Urinary bladder (tissue), 4 donors: ENCODE results near the gene C1orf167. TPM values are rescaled to one million over a fixed set of nuclear protein-coding genes. Genes with fewer than 3 reads are reported as not detected.

Experiments
- DNase-seq: peaks from one replicate; pipeline ENCODE4 v3.0.0-alpha.2; 2015; ENCODE audit errors: extremely low spot score
- H3K27ac ChIP-seq: one replicate; pipeline ENCODE4 v1.5.1; 2013; ENCODE audit warnings: low read depth, mild to moderate bottlenecking, moderate library complexity
- H3K36me3 ChIP-seq: one replicate; pipeline ENCODE4 v1.6.1; 2013; ENCODE audit warnings: mild to moderate bottlenecking, moderate library complexity; ENCODE audit not compliant: insufficient read depth
- H3K4me1 ChIP-seq: one replicate; pipeline ENCODE4 v1.6.1; 2013; ENCODE audit warnings: mild to moderate bottlenecking, moderate library complexity; ENCODE audit not compliant: insufficient read depth
- H3K4me3 ChIP-seq: one replicate; pipeline ENCODE4 v1.5.1; 2013; ENCODE audit warnings: low read depth, low read length
- WGBS: extraction: QIAGEN DNeasy Blood & Tissue Kit; methylation state at CpG from one replicate; pipeline ENCODE4 v1.1.7; 2013; 5-methylcytosine and 5-hydroxymethylcytosine counted together
- polyA plus RNA-seq: library from polyadenylated mRNA; stranded (reverse); fragments of 200-250 nt; gene quantifications from one replicate; pipeline ENCODE4 v1.2.3, GENCODE V29; 2013
- total RNA-seq: library from RNA; depleted of rRNA; stranded (reverse); fragments of >200 nt; gene quantifications from one replicate; pipeline ENCODE4 v1.2.3, GENCODE V29; 2014
- donor health status: healthy with polysubstance abuse.
- donor health status: healthy.

The C1orf167 gene
- total and polyA plus RNA-seq, 2 donors = 0.42 to 3.2 TPM

DNA sequence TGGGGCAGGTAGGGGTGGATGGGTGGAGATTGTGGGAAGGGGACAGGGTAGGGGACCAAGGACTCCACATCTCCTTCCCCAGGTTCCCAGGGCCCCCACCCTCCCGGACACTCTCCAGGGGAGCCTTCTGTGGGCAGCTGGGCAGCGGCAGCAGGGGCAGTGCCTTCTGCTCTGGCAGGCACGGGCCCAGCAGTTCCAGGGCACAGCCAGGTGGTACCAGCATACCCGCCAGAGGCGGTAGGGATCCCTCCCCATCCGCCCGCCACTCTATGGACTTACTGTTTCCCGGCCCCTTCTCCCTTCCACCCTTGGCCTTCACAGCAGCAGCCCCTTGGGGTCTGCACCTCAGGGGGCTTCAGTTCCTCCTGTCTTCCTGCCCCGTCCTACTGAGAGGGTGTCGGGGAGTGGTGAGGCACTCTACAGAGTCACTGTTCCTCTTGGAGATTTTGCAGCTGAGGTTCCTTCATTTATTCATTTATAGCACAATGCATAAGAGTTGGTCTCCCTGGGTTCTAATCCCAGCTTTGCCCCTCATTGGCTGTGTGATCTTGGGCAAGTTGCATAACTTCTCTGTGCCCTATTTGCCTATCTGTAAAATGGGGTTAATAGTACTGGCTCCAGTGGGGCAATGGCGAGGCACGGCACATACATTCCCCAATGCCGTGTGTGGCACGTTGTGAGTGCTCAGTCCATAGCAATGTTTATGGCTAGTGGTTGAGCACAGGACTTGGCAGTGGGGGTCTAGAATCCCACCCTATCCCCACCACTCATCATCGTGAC is 17.0 kb downstream of the C1orf167 start:
- no peak overlapping the region for H3K4me3 ChIP-seq
- 90% methylated on average over 15 of the region's 15 CpGs for WGBS
- DNase-seq = no peak
- H3K36me3 ChIP-seq = no peaks in the 10 kb centered on the region
- no peak overlapping the region for H3K27ac ChIP-seq
- H3K4me1 ChIP-seq = no peaks in the 10 kb centered on the region

DNA sequence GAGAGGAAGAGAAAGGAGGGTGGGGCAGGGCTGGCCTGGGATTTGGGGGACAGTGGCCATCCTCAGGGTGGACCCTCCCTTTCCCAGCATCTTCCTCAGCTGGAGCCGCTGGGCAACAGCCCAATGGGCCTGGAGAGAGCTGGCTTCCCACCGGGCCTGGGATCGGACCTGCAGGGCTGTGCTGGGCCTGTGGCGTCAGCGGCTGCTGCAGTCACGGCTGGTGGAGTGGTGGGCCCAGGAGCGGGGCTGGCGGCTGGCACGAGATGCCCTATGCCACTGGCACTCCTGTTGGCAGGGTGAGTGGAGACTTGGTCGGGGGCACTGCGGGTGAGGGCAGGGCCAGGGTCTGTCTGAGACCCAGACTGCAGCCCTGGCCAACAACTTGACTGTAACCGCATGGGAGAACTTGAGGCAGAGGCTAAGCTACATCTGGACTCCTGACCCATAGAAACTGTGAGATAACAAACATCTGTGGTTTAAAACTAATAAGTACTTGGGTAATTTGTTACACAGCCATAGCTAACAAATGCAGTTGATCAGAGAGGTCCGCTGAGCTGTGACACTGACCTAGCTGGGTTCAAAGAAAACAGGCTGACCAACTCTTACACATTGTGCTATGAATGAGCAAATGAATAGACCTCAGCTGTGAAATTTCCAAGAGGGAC is 17.9 kb downstream of the C1orf167 start:
- DNase-seq = no peak
- Histone ChIP-seq H3K4me1 (no peaks in the 10 kb centered on the region), H3K36me3 (no peaks in the 10 kb centered on the region), H3K4me3 (no peak overlapping the region), H3K27ac (no peak overlapping the region)
- 84% methylated on average over 13 of the region's 13 CpGs for WGBS

DNA sequence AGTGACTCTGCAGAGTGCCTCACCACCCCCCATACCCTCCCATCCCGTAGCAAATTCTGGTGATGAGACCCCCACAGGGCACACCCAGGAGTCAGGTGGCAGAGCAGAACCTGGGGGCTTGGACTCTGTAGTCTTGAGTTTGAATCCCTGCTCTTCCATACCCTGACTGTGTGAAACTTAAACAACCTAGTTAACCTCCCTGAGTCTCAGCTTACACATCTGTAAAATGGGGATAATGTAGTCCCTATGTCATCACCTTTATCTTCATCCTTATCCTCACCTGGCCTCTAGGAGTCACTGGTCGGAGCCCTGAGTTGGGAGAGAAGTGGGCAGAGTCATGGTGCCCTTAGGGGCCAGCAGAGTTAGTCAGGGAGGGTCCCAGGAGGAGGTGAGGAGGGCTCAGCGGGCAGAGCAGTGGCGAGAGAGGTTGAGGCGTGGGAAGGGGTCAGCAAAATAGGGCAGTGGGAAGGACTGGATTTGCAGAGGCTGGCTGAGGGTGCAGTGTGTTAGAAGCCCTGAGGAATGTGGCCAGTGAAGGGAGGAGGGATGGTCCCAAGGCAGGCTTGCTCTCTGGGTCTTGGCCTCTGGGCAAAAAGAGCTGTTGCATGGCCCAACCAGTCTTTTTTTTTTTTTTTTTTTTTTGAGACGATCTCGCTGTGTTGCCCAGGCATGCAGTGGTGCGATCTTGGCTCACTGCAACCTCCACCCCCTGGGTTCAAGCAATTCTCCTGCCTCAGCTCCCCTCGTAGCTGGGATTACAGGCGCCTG is 18.6 kb downstream of the C1orf167 start:
- Histone ChIP-seq H3K4me3 (no peak overlapping the region), H3K36me3 (no peaks in the 10 kb centered on the region), H3K27ac (no peak overlapping the region), H3K4me1 (no peaks in the 10 kb centered on the region)
- WGBS = 81% methylated on average over 10 of the region's 10 CpGs
- no peak for DNase-seq

DNA sequence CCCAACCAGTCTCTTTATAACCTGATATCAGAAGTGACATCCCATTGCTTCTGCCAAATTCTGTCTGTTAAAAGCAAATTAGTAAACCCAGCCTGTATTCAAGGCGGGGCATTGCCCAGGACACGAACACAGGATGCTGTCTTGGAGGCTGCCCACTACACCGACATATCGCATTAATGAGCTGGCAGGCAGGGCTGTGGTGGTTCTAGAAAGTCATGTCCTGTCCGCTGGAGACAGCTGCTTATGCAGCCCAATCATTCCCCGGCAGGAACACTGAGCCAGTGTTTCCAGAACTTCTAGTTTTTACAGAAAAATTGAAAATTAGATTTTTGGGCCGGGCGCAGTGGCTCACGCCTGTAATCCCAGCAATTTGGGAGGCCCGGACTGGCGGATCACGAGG is 19.3 kb downstream of the C1orf167 start:
- no peak for DNase-seq
- H3K4me3 ChIP-seq = no peak overlapping the region
- H3K36me3 ChIP-seq = no peaks in the 10 kb centered on the region
- no peak overlapping the region for H3K27ac ChIP-seq
- WGBS = 87% methylated on average over 12 of the region's 12 CpGs
- no peaks in the 10 kb centered on the region for H3K4me1 ChIP-seq

DNA sequence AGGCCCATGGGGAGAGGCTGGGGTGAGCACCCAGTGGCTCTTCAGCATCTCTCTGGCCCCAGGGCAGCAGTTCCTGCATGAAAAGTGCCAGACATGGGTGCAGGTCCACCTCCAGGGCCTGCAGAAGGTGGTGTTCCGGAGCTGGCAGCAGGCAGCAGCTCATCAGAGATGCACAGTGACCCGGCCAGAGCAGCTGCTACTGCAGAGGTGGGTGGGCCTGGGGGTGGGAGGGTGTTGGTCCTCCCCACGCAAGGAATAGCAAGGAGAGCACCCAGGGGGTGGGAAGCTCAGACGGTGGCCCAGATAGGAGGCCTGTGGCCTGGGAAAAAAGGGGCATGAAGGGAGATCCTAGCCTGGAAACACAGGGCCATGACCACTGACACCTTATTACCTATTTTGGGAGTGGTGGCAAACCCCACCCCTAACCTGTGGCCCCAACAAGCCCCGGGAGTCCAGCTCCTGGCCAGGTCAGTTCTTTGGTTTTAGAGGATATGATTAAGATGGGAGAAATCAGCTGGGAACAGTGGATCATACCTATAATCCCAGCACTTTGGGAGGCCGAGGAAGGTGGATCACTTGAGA is 20.2 kb downstream of the C1orf167 start:
- Histone ChIP-seq H3K4me1 (no peaks in the 10 kb centered on the region), H3K36me3 (no peaks in the 10 kb centered on the region), H3K27ac (no peak overlapping the region), H3K4me3 (no peak overlapping the region)
- WGBS = 80% methylated on average over 6 of the region's 6 CpGs
- DNase-seq = no peak

DNA sequence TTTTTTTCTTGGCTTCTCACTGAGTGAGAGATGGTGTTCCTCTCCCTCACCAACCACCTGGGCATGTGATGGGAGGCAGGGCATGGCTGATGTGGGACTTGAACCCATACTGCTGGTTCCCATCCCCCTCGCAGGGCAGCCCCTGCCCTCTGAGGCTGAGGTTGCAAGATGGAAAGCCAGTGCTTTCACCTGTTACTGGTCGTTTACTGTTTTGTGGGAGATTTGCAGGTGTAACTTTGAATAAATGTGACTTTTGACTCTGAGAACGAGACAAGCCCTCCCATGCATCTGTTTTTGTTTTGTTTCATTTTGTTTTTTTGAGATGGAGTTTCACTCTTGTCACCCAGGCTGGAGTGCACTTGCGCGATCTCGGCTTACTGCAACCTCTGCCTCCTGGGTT is 21.6 kb downstream of the C1orf167 start:
- Histone ChIP-seq H3K4me1 (no peaks in the 10 kb centered on the region), H3K36me3 (no peaks in the 10 kb centered on the region), H3K27ac (no peak overlapping the region), H3K4me3 (no peak overlapping the region)
- DNase-seq = no peak
- WGBS = 89% methylated on average over 6 of the region's 6 CpGs

DNA sequence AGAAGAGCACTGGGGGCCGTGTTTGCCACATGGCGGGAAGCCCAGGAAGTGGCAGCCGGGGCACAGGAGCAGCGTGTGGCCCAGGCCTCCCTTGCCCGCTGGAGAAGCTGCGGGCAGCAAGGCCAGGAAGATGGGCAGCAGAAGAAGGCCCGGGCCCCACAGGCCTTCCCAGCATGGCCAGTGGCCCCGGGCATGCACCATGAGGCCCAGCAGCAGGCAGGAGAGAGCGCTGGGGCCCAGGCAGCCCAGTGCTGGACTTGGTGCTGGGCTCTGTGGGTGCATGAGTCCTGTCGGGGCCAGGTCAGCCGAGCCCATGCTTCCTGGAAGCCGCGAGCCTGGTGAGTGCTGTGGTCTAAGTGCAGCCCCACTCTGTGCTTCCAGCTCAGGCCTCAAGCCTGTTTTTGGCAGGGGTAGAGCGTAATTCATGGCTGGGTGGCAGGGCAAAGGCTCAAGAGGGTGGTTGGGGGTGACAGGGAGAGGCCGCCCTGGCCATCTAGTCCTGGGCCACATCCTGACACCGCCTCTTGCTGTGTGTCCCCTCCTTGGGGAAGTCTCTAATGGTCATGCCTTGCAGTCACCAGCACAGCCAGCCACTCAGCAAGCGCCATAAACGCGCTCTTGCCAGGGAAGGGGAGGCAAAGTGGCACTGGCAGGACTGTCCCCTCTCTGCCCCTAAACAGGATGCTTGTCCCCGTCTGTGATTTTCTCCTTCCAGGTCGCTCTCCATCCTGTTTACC is 22.4 kb downstream of the C1orf167 start:
- WGBS = 69% methylated on average over 21 of the region's 21 CpGs
- no peak for DNase-seq
- no peaks in the 10 kb centered on the region for H3K4me1 ChIP-seq

DNA sequence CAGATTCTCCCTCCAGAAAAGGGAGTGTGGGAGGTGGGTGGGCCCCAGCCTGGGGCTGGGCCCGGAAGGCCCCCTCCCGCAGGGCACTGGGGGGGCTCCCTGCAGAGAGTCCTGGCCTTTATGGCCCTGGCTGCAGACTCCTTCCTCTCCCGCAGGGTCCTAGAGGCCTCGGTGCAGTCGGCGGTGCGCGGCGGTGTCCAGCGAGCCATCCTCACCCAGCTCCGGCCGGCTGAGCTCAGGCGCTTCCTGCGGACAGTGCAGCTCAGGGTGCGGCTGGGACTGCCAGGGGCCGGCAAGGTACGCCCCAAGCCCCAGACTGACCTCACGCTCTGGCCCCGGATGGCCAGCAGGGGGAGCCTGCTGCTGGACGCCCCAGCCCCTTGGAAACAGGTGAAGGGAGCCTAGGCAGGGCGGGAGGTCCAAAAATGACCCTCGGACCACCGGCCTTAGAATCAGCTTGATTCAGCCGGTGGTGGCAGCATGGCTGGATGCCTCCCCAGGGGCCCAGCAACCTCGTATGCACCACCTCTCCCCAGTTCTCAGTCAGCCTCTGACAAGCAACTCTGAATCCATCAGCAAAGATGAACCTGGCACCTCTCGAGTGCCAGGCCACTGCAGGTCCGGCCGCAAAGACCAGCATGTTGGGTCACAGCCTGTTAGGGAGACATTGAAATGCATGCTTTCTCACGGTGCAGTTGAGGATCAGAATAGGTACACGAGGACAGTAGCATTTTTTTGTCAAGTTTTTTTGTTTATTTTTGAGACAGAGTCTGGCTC is 23.2 kb downstream of the C1orf167 start:
- Histone ChIP-seq H3K4me1 (no peaks in the 10 kb centered on the region), H3K36me3 (no peaks in the 10 kb centered on the region), H3K27ac (no peak overlapping the region), H3K4me3 (no peak overlapping the region)
- 9% methylated on average over 30 of the region's 30 CpGs for WGBS
- DNase-seq = no peak

More for the DNA sequence above, 22.4 kb downstream of the C1orf167 start:
- Histone ChIP-seq H3K27ac (no peak overlapping the region), H3K36me3 (no peaks in the 10 kb centered on the region), H3K4me3 (no peak overlapping the region)

DNA sequence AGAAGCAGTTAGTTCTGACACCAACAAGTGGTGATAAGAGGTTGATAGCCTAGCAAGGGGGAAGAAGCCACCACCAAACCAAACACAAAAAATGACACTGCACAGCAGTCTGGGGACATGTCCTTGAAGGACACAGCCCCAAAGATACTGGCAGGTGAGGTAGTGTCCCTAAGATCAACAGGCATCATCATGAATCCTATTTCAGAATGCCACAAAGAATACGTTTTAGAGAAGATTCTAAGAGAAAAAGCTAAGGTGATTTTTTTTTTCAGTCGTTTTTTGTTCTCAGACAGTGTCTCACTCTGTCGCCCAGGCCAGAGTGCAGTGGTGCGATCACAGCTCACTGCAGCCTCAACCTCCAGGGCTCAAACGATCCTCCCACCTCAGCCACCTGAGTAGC is 24.2 kb downstream of the C1orf167 start:
- H3K4me1 ChIP-seq = no peaks in the 10 kb centered on the region
- no peaks in the 10 kb centered on the region for H3K36me3 ChIP-seq
- no peak for DNase-seq
- H3K4me3 ChIP-seq = no peak overlapping the region
- WGBS = 63% methylated on average over 5 of the region's 5 CpGs
- H3K27ac ChIP-seq = no peak overlapping the region

DNA sequence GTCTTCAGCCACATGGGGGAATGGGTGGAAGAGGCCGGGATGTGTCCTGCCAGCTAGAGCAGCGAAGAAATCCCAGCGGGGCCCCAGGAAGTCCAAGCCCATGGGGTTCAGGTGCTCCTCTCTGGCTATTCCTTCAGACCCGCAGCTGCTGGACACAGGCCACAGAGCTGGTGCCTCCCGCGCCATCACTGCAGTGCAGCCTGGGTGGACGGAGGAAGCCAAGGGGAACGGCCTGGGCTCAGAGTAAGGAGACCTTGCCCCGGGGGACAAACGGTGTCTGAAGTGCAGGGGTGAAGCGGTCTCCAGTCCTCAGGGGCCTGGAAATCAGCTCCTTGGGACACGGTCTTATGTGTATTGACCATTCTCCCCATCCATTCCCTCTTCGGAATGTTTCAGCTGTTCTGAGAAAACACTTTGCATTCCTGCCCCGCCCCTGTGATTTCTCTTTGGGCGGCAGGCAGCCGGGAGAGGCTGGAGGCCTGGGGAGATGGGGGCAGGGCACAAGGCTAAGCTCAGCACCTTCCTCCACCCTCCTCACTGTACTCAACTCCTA is 25.3 kb downstream of the C1orf167 start:
- 13% methylated on average over 16 of the region's 16 CpGs for WGBS
- H3K4me1 ChIP-seq = no peaks in the 10 kb centered on the region
- no peak for DNase-seq
- H3K4me3 ChIP-seq = no peak overlapping the region
- H3K36me3 ChIP-seq = no peaks in the 10 kb centered on the region
- H3K27ac ChIP-seq = peak overlapping the region; percentile 55

DNA sequence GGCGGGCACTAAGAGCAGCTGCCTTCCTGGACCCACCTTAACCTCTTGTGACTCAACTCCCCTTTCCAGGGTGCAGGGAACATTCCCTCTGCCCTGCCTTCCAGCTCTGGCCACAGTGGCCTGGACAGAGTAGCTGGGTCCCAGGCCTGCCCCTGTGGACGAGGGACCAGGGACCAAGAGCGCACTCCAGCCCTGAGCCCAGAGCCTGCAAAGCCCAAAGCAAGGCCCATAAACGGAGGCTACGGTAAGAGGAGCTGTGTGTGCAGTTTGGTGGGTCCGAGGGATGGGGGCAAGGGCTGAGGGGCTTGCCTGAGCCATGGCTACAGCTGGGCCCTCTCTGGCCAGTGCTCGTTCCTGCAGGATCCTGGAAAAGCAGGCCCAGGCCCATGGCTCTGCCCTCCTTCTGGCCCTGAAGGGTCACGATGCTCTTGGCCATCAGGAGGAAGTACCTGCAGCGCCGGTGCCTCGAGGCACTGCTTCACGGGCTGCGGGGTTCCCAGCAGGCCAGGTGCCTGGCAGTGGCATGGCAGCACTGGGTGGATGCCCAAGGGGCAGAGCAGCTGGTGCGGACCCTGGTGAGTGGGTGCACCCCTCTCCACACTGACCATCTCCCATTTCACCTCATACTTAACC is 25.9 kb downstream of the C1orf167 start:
- DNase-seq = no peak
- WGBS = 76% methylated on average over 14 of the region's 14 CpGs
- no peaks in the 10 kb centered on the region for H3K36me3 ChIP-seq
- no peak overlapping the region for H3K4me3 ChIP-seq
- peak overlapping the region; percentile 40 for H3K27ac ChIP-seq
- H3K4me1 ChIP-seq = no peaks in the 10 kb centered on the region

DNA sequence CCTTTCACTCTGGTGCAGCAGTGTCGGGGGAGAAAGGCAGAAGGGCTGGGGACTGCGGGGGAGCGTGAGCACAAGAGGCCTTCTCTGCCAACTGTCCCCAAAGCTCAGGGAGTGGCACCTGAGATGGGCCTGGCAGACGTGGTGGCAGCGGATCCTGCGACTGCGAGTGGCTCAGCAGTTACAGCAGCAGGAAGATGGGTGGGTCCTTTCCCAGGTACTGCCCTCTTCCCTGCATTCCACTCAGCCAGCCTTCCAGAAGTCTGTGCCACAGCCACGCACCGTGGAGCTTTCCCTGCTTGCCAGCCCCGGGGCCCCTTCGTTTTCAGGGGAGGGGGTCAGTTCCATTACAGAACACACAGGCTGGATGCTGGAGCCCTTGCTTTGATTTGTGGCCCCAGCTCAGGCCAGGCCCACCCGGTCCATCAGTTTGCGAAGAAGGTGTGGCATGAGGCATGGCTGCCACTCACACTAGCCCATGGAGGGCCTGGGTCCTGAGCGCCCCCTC is 26.6 kb downstream of the C1orf167 start:
- Histone ChIP-seq H3K36me3 (no peaks in the 10 kb centered on the region), H3K4me1 (no peaks in the 10 kb centered on the region), H3K27ac (peak overlapping the region; percentile 14), H3K4me3 (no peak overlapping the region)
- no peak for DNase-seq
- 87% methylated on average over 14 of the region's 14 CpGs for WGBS
